ENCODE measurements around the gene PFKL.

DNA sequence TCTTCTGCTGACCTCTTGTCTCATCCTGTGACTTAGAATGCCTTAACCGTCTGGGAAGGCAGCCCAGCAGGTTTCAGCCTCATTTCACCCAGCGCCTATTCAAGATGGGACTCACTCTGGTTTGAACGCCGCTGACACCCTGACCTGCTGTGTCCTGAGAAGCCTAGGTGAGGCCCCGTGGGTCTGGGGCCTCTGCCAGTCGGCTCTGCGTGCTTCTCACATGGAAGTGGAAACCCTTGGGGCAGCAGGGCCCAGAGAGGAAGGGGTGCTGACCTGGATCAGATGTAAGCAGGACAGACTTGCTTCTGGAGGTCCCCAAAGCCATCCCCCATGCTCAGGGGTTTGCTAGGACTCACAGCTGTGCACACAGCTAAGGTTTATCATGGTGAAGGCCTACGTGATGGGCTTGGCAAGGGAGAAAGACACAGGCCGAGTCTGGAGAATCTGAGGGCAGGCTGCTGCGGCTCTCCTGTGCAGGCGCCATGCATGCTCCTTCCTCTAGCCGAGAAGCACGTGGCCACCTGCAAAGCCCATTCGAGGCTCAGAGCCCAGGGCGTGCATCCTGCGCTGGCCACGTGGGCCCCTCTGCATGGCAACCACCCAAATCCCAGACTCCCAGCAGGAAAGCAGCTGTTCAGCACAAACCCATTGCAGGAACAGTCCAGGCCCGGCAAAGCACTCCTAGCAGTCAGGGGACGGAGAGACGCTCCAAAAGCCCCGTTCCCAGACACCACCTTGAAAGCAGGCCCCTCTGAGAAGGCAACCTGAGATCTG is 57.4 kb downstream of the PFKL start:
- TF ChIP-seq EZH2 (IDR thresholded peaks at IDR 0.05) (no peak), POLR2AphosphoS5 (IDR thresholded peaks at IDR 0.05; ENCODE audit: low read depth, low read length) (no peak)
- TF ChIP-seq, protein P1, sequence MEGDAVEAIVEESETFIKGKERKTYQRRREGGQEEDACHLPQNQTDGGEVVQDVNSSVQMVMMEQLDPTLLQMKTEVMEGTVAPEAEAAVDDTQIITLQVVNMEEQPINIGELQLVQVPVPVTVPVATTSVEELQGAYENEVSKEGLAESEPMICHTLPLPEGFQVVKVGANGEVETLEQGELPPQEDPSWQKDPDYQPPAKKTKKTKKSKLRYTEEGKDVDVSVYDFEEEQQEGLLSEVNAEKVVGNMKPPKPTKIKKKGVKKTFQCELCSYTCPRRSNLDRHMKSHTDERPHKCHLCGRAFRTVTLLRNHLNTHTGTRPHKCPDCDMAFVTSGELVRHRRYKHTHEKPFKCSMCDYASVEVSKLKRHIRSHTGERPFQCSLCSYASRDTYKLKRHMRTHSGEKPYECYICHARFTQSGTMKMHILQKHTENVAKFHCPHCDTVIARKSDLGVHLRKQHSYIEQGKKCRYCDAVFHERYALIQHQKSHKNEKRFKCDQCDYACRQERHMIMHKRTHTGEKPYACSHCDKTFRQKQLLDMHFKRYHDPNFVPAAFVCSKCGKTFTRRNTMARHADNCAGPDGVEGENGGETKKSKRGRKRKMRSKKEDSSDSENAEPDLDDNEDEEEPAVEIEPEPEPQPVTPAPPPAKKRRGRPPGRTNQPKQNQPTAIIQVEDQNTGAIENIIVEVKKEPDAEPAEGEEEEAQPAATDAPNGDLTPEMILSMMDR (IDR thresholded peaks at IDR 0.05 in 2 of 3, conservative IDR thresholded peaks at IDR 0.05 in 1 of 3; ENCODE audit: borderline replicate concordance in 1 of 3, insufficient read depth in 1 of 3, low read depth in 2 of 3, low read length in 2 of 3) = no peak

Measured in HCT116 (cell line).